Measurements from ENCODE around the gene SCRN1.

- TF ChIP-seq EZH2 (IDR thresholded peaks at IDR 0.05; ENCODE audit: insufficient read depth, poor library complexity, severe bottlenecking), result no peak
- TF ChIP-seq EZH2phosphoT487 (IDR thresholded peaks at IDR 0.05; ENCODE audit: insufficient read depth, low read depth), result no peak
These were observed 35.8 kb downstream of the SCRN1 start for GRCh38 chr7:29953726-29954347.
